Esophagus muscularis mucosa (tissue), 3 donors: Measurements from ENCODE around the gene GRIN3A.

Experiments
- POLR2A ChIP-seq: fragments of 450-650 bp; IDR thresholded peaks from one replicate; pipeline ENCODE4 v1.6.1; 2017; ENCODE audit warnings: antibody characterized with exemption, moderate library complexity, mild to moderate bottlenecking, low read depth
- TF ChIP-seq, protein P1 (sequence below), 3 experiments: fragments of 200-600 bp in 2 of 3; fragments of 450-650 bp in 1 of 3; sonication (generic) in 2 of 3; IDR thresholded peaks; one replicate each; pipeline ENCODE4 v1.5.1; 2017 to 2019; ENCODE audit warnings: antibody characterized with exemption in 3 of 3, mild to moderate bottlenecking in 2 of 3, moderate library complexity in 1 of 3

DNA sequence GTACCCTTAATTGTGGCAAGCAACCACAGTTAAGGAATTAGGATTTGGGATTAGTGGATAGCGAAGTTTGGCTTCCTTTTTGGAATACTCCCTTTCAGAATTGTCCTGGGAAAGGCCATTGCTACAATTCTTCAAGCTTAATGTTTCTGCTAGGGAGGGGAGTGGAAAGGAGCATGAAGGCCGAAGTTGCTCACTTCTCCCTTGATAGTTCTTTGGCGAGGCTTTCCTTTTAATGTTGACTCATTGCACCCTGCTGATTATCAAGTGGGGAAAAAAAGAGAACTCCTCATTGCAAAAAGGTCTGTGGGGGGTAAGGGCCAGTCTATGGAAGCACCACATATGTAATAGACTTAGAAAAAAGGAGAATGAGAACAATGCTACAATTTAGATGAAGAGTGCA lies 30.7 kb downstream of the GRIN3A start:
- TF ChIP-seq, protein P1, sequence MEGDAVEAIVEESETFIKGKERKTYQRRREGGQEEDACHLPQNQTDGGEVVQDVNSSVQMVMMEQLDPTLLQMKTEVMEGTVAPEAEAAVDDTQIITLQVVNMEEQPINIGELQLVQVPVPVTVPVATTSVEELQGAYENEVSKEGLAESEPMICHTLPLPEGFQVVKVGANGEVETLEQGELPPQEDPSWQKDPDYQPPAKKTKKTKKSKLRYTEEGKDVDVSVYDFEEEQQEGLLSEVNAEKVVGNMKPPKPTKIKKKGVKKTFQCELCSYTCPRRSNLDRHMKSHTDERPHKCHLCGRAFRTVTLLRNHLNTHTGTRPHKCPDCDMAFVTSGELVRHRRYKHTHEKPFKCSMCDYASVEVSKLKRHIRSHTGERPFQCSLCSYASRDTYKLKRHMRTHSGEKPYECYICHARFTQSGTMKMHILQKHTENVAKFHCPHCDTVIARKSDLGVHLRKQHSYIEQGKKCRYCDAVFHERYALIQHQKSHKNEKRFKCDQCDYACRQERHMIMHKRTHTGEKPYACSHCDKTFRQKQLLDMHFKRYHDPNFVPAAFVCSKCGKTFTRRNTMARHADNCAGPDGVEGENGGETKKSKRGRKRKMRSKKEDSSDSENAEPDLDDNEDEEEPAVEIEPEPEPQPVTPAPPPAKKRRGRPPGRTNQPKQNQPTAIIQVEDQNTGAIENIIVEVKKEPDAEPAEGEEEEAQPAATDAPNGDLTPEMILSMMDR (IDR thresholded peaks at IDR 0.05) = no peak
- no peak for TF ChIP-seq POLR2A
